C4-2B (cell line): Measurements from ENCODE around the gene AP3D1.

Experiments
- ZFX ChIP-seq: fragments of 450-650 bp; IDR thresholded peaks from 2 replicates; pipeline ENCODE4 v1.6.1; 2017
- TF ChIP-seq, protein P1 (sequence below): fragments of 450-650 bp; conservative IDR thresholded peaks from 2 replicates; pipeline ENCODE4 v1.5.1; 2017; ENCODE audit warnings: mild to moderate bottlenecking

DNA sequence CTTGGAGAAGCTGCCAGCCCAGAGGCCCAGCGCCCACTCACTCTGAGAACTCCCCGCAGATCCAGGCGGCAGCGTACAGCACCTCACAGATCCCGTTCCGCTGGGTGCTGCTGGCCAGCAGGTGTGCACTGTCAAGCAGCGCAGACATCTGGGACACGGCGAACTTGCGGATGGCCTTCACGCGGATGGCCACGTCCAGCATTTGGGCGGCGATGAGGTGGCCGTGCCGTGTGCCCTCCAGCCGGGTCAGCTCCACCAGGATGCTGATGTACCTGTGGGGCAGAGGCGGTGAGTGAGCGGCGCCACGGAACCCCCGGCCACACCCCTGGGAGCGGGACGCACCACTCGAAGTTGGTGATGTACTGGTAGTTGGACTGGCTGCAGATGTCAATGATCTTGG, 30.5 kb downstream of the AP3D1 start:
- TF ChIP-seq, protein P1, sequence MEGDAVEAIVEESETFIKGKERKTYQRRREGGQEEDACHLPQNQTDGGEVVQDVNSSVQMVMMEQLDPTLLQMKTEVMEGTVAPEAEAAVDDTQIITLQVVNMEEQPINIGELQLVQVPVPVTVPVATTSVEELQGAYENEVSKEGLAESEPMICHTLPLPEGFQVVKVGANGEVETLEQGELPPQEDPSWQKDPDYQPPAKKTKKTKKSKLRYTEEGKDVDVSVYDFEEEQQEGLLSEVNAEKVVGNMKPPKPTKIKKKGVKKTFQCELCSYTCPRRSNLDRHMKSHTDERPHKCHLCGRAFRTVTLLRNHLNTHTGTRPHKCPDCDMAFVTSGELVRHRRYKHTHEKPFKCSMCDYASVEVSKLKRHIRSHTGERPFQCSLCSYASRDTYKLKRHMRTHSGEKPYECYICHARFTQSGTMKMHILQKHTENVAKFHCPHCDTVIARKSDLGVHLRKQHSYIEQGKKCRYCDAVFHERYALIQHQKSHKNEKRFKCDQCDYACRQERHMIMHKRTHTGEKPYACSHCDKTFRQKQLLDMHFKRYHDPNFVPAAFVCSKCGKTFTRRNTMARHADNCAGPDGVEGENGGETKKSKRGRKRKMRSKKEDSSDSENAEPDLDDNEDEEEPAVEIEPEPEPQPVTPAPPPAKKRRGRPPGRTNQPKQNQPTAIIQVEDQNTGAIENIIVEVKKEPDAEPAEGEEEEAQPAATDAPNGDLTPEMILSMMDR = no peak
- TF ChIP-seq ZFX = no peak
